ENCODE results near the gene RND1.

GRCh38 chr12:48858043-48858442, 7.6 kb downstream of the RND1 start:
- TF ChIP-seq GATA2 (IDR thresholded peaks at IDR 0.05; ENCODE audit: low read depth, low read length), result no peak
- no peak for TF ChIP-seq GATA3 (IDR thresholded peaks at IDR 0.05; ENCODE audit: low read depth, low read length)

Measured in SH-SY5Y (cell line).